DOHH2 (cell line): ENCODE measurements around the gene DCAF11.

Source experiments
- H3F3A ChIP-seq: fragments of 200-600 bp; sonication (generic), shearing (Covaris generic); 2 replicates; pipeline ENCODE4 v1.6.0; 2016; ENCODE audit warnings: antibody characterized with exemption, mild to moderate bottlenecking; ENCODE audit not compliant: control insufficient read depth, insufficient read depth
- H3K27ac ChIP-seq: fragments of 200-600 bp; sonication (generic); 2 replicates; pipeline ENCODE4 v1.5.1; 2014; ENCODE audit warnings: low read depth, mild to moderate bottlenecking, low read length, moderate library complexity
- H3K27me3 ChIP-seq: fragments of 200-600 bp; sonication (generic); 2 replicates; pipeline ENCODE4 v1.6.1; 2014; ENCODE audit warnings: mild to moderate bottlenecking, low read length, mixed read lengths; ENCODE audit not compliant: control insufficient read depth
- H3K36me3 ChIP-seq: fragments of 200-600 bp; sonication (generic); 2 replicates; pipeline ENCODE4 v1.6.1; 2014; ENCODE audit warnings: mild to moderate bottlenecking, low read length, moderate library complexity, mixed read lengths; ENCODE audit not compliant: control insufficient read depth
- H3K4me1 ChIP-seq: fragments of 200-600 bp; sonication (generic); 2 replicates; pipeline ENCODE4 v1.6.1; 2014; ENCODE audit warnings: mild to moderate bottlenecking, low read length, mixed read lengths; ENCODE audit not compliant: control insufficient read depth
- H3K4me2 ChIP-seq: fragments of 200-600 bp; sonication (generic); 2 replicates; pipeline ENCODE4 v1.6.0; 2014; ENCODE audit warnings: mild to moderate bottlenecking, low read length, moderate library complexity
- H3K4me3 ChIP-seq: fragments of 200-600 bp; sonication (generic); 2 replicates; pipeline ENCODE4 v1.5.1; 2014; ENCODE audit warnings: mild to moderate bottlenecking, low read length, mixed read lengths
- H3K79me2 ChIP-seq: fragments of 200-600 bp; sonication (generic); 2 replicates; pipeline ENCODE4 v1.6.1; 2014; ENCODE audit warnings: mild to moderate bottlenecking, low read length, mixed read lengths; ENCODE audit not compliant: control insufficient read depth
- H3K9me2 ChIP-seq: fragments of 200-600 bp; sonication (generic); replicated peaks from 2 replicates; pipeline ENCODE4 v1.6.1; 2014; ENCODE audit warnings: mild to moderate bottlenecking, low read length, mixed read lengths; ENCODE audit not compliant: control insufficient read depth
- H3K9me3 ChIP-seq: fragments of 200-600 bp; sonication (generic); 2 replicates; pipeline ENCODE4 v1.6.1; 2014; ENCODE audit warnings: antibody characterized with exemption, low read length, mixed read lengths; ENCODE audit not compliant: control insufficient read depth, insufficient read depth
- H4K20me1 ChIP-seq: fragments of 200-600 bp; sonication (generic); 2 replicates; pipeline ENCODE4 v1.6.0; 2014; ENCODE audit warnings: low read depth, mild to moderate bottlenecking, antibody characterized with exemption, low read length, moderate library complexity; ENCODE audit not compliant: control insufficient read depth, insufficient read depth
- EZH2phosphoT487 ChIP-seq: fragments of 200-600 bp; sonication (generic); IDR thresholded peaks from 2 replicates; pipeline ENCODE4 v1.6.1; 2017; ENCODE audit warnings: borderline replicate concordance, mild to moderate bottlenecking, antibody characterized with exemption, low read length, moderate library complexity, mixed read lengths
- TF ChIP-seq, protein P1 (sequence below): fragments of 200-600 bp; sonication (generic); IDR thresholded peaks from one replicate; pipeline ENCODE4 v1.5.1; 2014; ENCODE audit warnings: antibody characterized with exemption, mild to moderate bottlenecking, low read depth, low read length; ENCODE audit not compliant: poor library complexity, severe bottlenecking

Gene DCAF11

GRCh38 chr14:24078146-24078545, 36.4 kb upstream of the DCAF11 start:
- H3K27ac ChIP-seq: no peak overlapping the region
- TF ChIP-seq, protein P1, sequence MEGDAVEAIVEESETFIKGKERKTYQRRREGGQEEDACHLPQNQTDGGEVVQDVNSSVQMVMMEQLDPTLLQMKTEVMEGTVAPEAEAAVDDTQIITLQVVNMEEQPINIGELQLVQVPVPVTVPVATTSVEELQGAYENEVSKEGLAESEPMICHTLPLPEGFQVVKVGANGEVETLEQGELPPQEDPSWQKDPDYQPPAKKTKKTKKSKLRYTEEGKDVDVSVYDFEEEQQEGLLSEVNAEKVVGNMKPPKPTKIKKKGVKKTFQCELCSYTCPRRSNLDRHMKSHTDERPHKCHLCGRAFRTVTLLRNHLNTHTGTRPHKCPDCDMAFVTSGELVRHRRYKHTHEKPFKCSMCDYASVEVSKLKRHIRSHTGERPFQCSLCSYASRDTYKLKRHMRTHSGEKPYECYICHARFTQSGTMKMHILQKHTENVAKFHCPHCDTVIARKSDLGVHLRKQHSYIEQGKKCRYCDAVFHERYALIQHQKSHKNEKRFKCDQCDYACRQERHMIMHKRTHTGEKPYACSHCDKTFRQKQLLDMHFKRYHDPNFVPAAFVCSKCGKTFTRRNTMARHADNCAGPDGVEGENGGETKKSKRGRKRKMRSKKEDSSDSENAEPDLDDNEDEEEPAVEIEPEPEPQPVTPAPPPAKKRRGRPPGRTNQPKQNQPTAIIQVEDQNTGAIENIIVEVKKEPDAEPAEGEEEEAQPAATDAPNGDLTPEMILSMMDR: no peak
- no peak for TF ChIP-seq EZH2phosphoT487
- no peaks in the 10 kb centered on the region for H3K79me2 ChIP-seq
- no peaks in the 10 kb centered on the region for H4K20me1 ChIP-seq
- H3K4me3 ChIP-seq: no peak overlapping the region
- no peaks in the 10 kb centered on the region for H3F3A ChIP-seq
- no peaks in the 10 kb centered on the region for H3K27me3 ChIP-seq
- H3K4me1 ChIP-seq: peaks cover 31% of the 10 kb centered on the region
- H3K36me3 ChIP-seq: no peaks in the 10 kb centered on the region
- no peaks in the 10 kb centered on the region for H3K9me2 ChIP-seq
- H3K9me3 ChIP-seq: no peaks in the 10 kb centered on the region
- H3K4me2 ChIP-seq: no peak overlapping the region

GRCh38 chr14:24079491-24080141, 35.0 kb upstream of the DCAF11 start:
- Histone ChIP-seq H3K9me3 (no peaks in the 10 kb centered on the region), H3K79me2 (no peaks in the 10 kb centered on the region), H3K4me3 (no peak overlapping the region), H3K4me2 (no peak overlapping the region), H3K4me1 (peaks cover 31% of the 10 kb centered on the region), H3K27ac (no peak overlapping the region), H3F3A (no peaks in the 10 kb centered on the region), H3K27me3 (no peaks in the 10 kb centered on the region), H3K9me2 (no peaks in the 10 kb centered on the region), H4K20me1 (no peaks in the 10 kb centered on the region), H3K36me3 (no peaks in the 10 kb centered on the region)
- no peak for TF ChIP-seq EZH2phosphoT487
- TF ChIP-seq, protein P1: no peak

GRCh38 chr14:24080142-24080530, 34.4 kb upstream of the DCAF11 start:
- Histone ChIP-seq H3K9me2 (no peaks in the 10 kb centered on the region), H4K20me1 (no peaks in the 10 kb centered on the region), H3K79me2 (no peaks in the 10 kb centered on the region), H3K36me3 (no peaks in the 10 kb centered on the region), H3K4me2 (peak overlapping the region; percentile 68), H3K27me3 (no peaks in the 10 kb centered on the region), H3K27ac (no peak overlapping the region), H3F3A (no peaks in the 10 kb centered on the region), H3K4me3 (peak overlapping the region; percentile 75; the same call in 1 of the 2 replicates), H3K9me3 (no peaks in the 10 kb centered on the region), H3K4me1 (peaks cover 29% of the 10 kb centered on the region)
- TF ChIP-seq, protein P1: no peak
- TF ChIP-seq EZH2phosphoT487: no peak
